Measurements from ENCODE around the gene INPP5D.

Gene INPP5D

GRCh38 chr2:233135421-233135820 is 75.3 kb downstream of the INPP5D start:
- DNase-seq (no peak), ATAC-seq (ENCODE audit: insufficient read depth, low read depth) (no peak)
- TF ChIP-seq CTCF (IDR thresholded peaks at IDR 0.05; ENCODE audit: borderline replicate concordance, extremely low read depth, low read length, poor library complexity, severe bottlenecking), result no peak
- no peak for TF ChIP-seq EZH2 (IDR thresholded peaks at IDR 0.05; ENCODE audit: borderline replicate concordance, low read depth, low read length, severe bottlenecking)
- H3K4me3 ChIP-seq (ENCODE audit: low read depth in 1 of 2, low read length in 2 of 2), result no peak overlapping the region
- no peaks in the 10 kb centered on the region for H3K4me1 ChIP-seq (ENCODE audit: insufficient read depth, low read length)
- H3K36me3 ChIP-seq (ENCODE audit: insufficient read depth, low read length), result peaks cover 54% of the 10 kb centered on the region
- H3K9me3 ChIP-seq (ENCODE audit: insufficient read depth, low read length, severe bottlenecking), result no peaks in the 10 kb centered on the region
- no peak overlapping the region for H3K27ac ChIP-seq (ENCODE audit: low read length)
- no peak overlapping the region for H3K9ac ChIP-seq (ENCODE audit: low read depth, low read length)
- H3K4me2 ChIP-seq (ENCODE audit: insufficient read depth, low read length), result no peak overlapping the region
- H3K27me3 ChIP-seq (ENCODE audit: insufficient read depth, low read length, poor library complexity), result no peaks in the 10 kb centered on the region
- H2AFZ ChIP-seq (ENCODE audit: low read depth, low read length), result no peak overlapping the region
- H3K79me2 ChIP-seq (ENCODE audit: insufficient read depth, low read length), result no peaks in the 10 kb centered on the region
- H4K20me1 ChIP-seq (ENCODE audit: insufficient read depth, low read length), result no peaks in the 10 kb centered on the region

GRCh38 chr2:233137040-233137439 is 76.9 kb downstream of the INPP5D start:
- TF ChIP-seq CTCF (IDR thresholded peaks at IDR 0.05; ENCODE audit: borderline replicate concordance, extremely low read depth, low read length, poor library complexity, severe bottlenecking), result no peak
- no peak for TF ChIP-seq EZH2 (IDR thresholded peaks at IDR 0.05; ENCODE audit: borderline replicate concordance, low read depth, low read length, severe bottlenecking)
- ATAC-seq (ENCODE audit: insufficient read depth, low read depth), result no peak

GRCh38 chr2:233140077-233140585 is 80.0 kb downstream of the INPP5D start:
- no peaks in the 10 kb centered on the region for H3K27me3 ChIP-seq (ENCODE audit: insufficient read depth, low read length, poor library complexity)
- no peak overlapping the region for H3K9ac ChIP-seq (ENCODE audit: low read depth, low read length)
- no peaks in the 10 kb centered on the region for H3K79me2 ChIP-seq (ENCODE audit: insufficient read depth, low read length)
- H2AFZ ChIP-seq (ENCODE audit: low read depth, low read length), result no peak overlapping the region
- H3K4me3 ChIP-seq (ENCODE audit: low read depth in 1 of 2, low read length in 2 of 2), result no peak overlapping the region
- H3K4me2 ChIP-seq (ENCODE audit: insufficient read depth, low read length), result no peak overlapping the region
- DNase-seq, result no peak
- H3K4me1 ChIP-seq (ENCODE audit: insufficient read depth, low read length), result no peaks in the 10 kb centered on the region
- H4K20me1 ChIP-seq (ENCODE audit: insufficient read depth, low read length), result no peaks in the 10 kb centered on the region
- no peak for ATAC-seq (ENCODE audit: insufficient read depth, low read depth)
- no peak for TF ChIP-seq EZH2 (IDR thresholded peaks at IDR 0.05; ENCODE audit: borderline replicate concordance, low read depth, low read length, severe bottlenecking)
- no peak for TF ChIP-seq CTCF (IDR thresholded peaks at IDR 0.05; ENCODE audit: borderline replicate concordance, extremely low read depth, low read length, poor library complexity, severe bottlenecking)
- no peaks in the 10 kb centered on the region for H3K9me3 ChIP-seq (ENCODE audit: insufficient read depth, low read length, severe bottlenecking)
- no peak overlapping the region for H3K27ac ChIP-seq (ENCODE audit: low read length)
- H3K36me3 ChIP-seq (ENCODE audit: insufficient read depth, low read length), result peaks cover 57% of the 10 kb centered on the region

More at GRCh38 chr2:233137040-233137439, 76.9 kb downstream of the INPP5D start:
- DNase-seq, result no peak
- no peak overlapping the region for H3K4me2 ChIP-seq (ENCODE audit: insufficient read depth, low read length)
- H3K36me3 ChIP-seq (ENCODE audit: insufficient read depth, low read length), result peaks cover 55% of the 10 kb centered on the region; the same call in 1 of the 2 replicates
- no peak overlapping the region for H3K9ac ChIP-seq (ENCODE audit: low read depth, low read length)
- H3K9me3 ChIP-seq (ENCODE audit: insufficient read depth, low read length, severe bottlenecking), result no peaks in the 10 kb centered on the region
- H3K4me1 ChIP-seq (ENCODE audit: insufficient read depth, low read length), result no peaks in the 10 kb centered on the region
- H3K27ac ChIP-seq (ENCODE audit: low read length), result no peak overlapping the region
- H3K4me3 ChIP-seq (ENCODE audit: low read depth in 1 of 2, low read length in 2 of 2), result 0 out of 4 replicates have a peak overlapping the region, but pooled peaks of 1 of the 2 experiments have one; percentile 5
- H4K20me1 ChIP-seq (ENCODE audit: insufficient read depth, low read length), result no peaks in the 10 kb centered on the region
- H3K27me3 ChIP-seq (ENCODE audit: insufficient read depth, low read length, poor library complexity), result no peaks in the 10 kb centered on the region
- no peaks in the 10 kb centered on the region for H3K79me2 ChIP-seq (ENCODE audit: insufficient read depth, low read length)
- no peak overlapping the region for H2AFZ ChIP-seq (ENCODE audit: low read depth, low read length)
